Measurements from ENCODE around the gene SRPX2.
"Not testable (repeated sequence)": the region's sequence is repeated elsewhere in the genome, so short reads cannot be mapped to it uniquely, and the experiment has no call there.

SRPX2 gene

DNA sequence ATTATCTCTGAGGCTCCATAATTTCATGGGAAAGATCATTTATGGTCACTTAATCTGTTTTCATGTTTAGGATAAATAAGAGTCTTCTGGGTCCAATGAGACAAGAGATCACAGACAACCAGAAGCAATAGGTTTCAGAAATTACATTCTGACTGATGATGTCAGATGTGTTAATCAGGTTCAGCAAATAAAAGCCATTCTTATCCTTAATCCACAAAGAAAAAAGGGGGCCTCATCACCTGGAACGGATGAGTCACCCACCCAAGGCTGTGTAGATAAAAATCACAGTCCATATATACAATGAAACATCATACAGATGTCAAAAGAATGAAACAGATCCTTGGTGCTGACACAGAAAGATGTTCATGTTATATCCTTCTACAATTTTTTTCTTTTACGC is 51.3 kb downstream of the SRPX2 start:
- Mint-ChIP-seq H3K36me3 (ENCODE audit: insufficient read depth) (peaks cover 3% of the 10 kb centered on the region), H3K4me1 (ENCODE audit: low read depth in 2 of 2) (no peaks in the 10 kb centered on the region), H3K27me3 (peaks cover 21 to 28% of the 10 kb centered on the region in 2 donors), H3K4me3 (no peak overlapping the region), H3K27ac (no peak overlapping the region), H3K9me3 (no peaks in the 10 kb centered on the region)
- DNase-seq (no peak), ATAC-seq (replicated peaks) (no peak)

DNA sequence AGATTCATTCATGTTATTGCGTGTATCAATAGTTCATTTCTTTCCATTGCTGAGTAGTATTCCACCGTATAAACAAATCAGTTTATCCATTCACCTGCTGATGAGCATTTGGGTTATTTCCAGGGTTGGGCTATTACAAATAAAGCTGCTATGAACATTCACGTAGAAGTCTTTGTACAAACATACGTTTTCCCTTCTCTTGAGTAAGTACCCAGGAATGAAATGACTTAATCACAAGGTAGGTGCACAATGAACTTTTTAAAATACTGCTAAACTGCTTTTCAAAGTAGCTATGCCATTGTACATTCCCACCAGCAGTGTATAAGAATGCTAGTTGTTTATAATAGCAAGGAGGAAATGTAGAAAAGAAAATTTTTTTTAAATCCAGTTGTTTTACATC is 52.0 kb downstream of the SRPX2 start:
- Mint-ChIP-seq H3K9me3 (no peaks in the 10 kb centered on the region), H3K36me3 (ENCODE audit: insufficient read depth) (peaks cover 3% of the 10 kb centered on the region), H3K27ac (no peak overlapping the region), H3K4me1 (ENCODE audit: low read depth in 2 of 2) (no peaks in the 10 kb centered on the region), H3K27me3 (peaks cover 22 to 28% of the 10 kb centered on the region in 2 donors), H3K4me3 (no peak overlapping the region)
- DNase-seq, result no peak
- no peak for ATAC-seq (replicated peaks)

DNA sequence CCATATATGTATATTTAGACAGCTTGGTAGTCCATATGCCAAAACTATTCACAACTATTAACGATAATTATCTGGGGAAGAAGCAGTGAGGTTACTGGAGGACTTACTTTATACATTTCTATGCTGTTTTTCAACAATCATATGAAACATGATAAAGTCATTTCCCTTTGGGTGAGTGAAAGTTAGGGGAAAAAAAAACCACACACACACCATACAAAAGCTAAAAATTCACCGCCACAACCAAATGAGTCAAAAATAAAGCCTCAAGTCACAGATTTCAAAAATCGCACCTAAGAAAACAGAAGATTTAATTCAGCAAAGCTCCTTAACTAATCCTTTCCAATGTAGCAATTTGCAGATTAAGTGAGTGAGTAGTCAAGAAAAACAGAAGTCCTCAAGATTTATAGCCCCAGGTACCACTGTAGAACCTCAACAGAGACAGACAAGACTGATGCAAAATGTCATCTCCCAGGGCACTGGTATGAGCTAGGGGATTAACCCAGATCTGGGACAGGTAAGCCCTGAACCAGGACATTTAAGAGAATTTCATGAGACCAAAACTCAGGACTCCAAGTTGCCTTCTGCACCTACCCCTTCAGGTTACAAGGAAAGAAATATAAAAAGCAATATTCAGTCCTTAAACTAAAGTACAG is 52.8 kb downstream of the SRPX2 start:
- no peaks in the 10 kb centered on the region for H3K9me3 Mint-ChIP-seq
- DNase-seq (no peak), ATAC-seq (replicated peaks) (no peak)
- H3K4me1 Mint-ChIP-seq (ENCODE audit: low read depth in 2 of 2), result no peaks in the 10 kb centered on the region
- H3K4me3 Mint-ChIP-seq, result no peak overlapping the region
- H3K27ac Mint-ChIP-seq, result no peak overlapping the region
- peaks cover 26% of the 10 kb centered on the region in 2 donors for H3K27me3 Mint-ChIP-seq
- peaks cover 3% of the 10 kb centered on the region for H3K36me3 Mint-ChIP-seq (ENCODE audit: insufficient read depth)

DNA sequence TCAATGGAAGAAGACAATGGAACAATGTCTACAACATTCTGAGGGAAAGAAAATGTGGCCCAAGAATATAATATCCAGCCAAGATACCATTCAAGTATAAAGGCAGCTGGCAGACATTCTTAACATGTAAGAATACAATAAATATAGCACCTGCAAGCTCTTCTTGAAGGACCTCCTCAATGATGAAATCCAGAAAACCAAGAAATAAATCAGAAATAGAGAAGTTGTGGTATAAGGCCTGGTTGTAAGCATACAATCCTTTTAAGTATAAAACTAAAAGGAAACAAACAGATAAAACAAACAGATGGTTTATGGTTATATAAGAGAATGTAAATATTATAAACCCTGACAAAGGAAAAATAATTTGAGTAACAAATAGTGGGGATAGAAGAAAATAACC is 54.6 kb downstream of the SRPX2 start:
- H3K36me3 Mint-ChIP-seq (ENCODE audit: insufficient read depth), result no peaks in the 10 kb centered on the region
- DNase-seq, result no peak
- no peak overlapping the region for H3K27ac Mint-ChIP-seq
- no peaks in the 10 kb centered on the region for H3K9me3 Mint-ChIP-seq
- peaks cover 18 to 21% of the 10 kb centered on the region in 2 donors for H3K27me3 Mint-ChIP-seq
- no peak overlapping the region for H3K4me3 Mint-ChIP-seq
- no peaks in the 10 kb centered on the region for H3K4me1 Mint-ChIP-seq (ENCODE audit: low read depth in 2 of 2)
- ATAC-seq (replicated peaks), result no peak

DNA sequence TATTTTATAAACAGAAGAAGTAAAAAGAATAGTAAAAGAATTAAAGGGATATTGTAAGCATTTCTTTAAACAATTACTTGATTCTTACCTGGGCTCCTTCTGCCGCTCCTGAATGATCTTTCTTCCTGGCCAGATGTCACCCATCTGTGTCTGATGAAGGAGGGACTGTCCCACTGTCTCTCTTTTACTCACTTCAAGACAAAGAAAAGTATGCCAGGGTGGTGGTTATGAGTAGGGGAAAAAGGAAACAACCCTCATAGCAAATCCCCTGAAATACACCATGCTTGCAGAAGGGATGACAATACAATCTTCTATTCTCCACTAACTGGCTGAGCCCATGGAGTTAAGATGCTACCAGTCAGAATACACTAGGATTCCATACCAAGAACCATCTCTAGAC is 56.8 kb downstream of the SRPX2 start:
- H3K36me3 Mint-ChIP-seq (ENCODE audit: insufficient read depth), result no peaks in the 10 kb centered on the region
- no peaks in the 10 kb centered on the region for H3K9me3 Mint-ChIP-seq
- DNase-seq, result no peak
- H3K27me3 Mint-ChIP-seq, result peaks cover 20 to 29% of the 10 kb centered on the region in 2 donors
- no peak for ATAC-seq (replicated peaks)
- no peak overlapping the region for H3K27ac Mint-ChIP-seq
- H3K4me1 Mint-ChIP-seq (ENCODE audit: low read depth in 2 of 2), result no peaks in the 10 kb centered on the region
- no peak overlapping the region for H3K4me3 Mint-ChIP-seq

DNA sequence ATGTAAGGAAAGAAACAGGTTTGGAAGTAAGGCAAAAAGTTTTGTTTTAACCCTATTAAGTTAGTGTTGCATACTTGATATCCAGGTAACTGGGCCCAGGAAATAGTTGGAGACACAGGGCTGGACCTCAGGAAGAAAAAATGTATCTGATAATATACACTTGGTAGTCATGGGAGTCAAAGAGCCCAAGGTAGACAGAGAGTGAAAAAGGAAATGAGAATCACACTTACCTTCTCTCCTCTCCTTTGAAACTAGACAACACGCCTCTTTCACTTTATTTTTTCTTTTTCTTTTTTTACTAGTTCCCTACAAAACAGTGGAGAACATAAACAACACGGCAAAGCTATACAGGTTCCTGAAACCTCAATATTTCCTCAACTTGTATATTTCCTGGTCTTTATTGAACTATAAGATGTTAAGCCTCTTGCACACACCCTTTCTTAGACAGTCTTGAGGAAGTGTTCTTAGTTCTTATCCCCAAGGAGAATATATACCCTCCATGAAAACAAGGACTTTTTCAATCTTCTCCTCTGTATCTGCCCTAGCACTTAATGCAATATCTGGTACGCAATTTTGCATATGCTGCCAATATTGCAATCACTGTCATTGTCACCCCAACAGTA is 60.7 kb downstream of the SRPX2 start:
- DNase-seq (no peak), ATAC-seq (replicated peaks) (no peak)
- H3K36me3 Mint-ChIP-seq (ENCODE audit: insufficient read depth), result no peaks in the 10 kb centered on the region
- no peak overlapping the region for H3K27ac Mint-ChIP-seq
- peaks cover 27 to 37% of the 10 kb centered on the region in 2 donors for H3K27me3 Mint-ChIP-seq
- H3K4me1 Mint-ChIP-seq (ENCODE audit: low read depth in 2 of 2), result no peaks in the 10 kb centered on the region
- no peak overlapping the region for H3K4me3 Mint-ChIP-seq
- no peaks in the 10 kb centered on the region for H3K9me3 Mint-ChIP-seq

DNA sequence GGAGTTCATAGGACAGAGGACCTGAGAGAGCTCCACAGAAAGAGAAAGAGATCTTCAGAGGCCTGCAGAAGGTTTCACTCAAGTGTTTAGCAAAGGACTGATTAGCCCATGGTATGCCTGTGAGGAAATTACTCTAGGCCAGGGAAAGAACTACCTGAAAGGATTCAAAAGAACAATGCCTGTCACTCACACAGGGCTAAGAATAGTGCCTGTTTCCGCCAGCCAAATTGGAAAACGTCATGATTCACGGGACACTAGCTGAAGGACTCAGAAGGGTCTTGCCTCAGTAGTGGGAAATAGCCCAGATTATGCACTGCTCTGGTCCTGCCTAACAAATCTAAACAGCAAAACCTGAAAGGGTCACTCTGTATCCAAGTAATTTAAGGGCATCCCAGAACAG is 66.8 kb downstream of the SRPX2 start:
- DNase-seq (no peak), ATAC-seq (replicated peaks) (no peak)
- Mint-ChIP-seq H3K27ac (no peak overlapping the region), H3K9me3 (no peaks in the 10 kb centered on the region), H3K4me3 (no peak overlapping the region), H3K36me3 (ENCODE audit: insufficient read depth) (no peaks in the 10 kb centered on the region), H3K4me1 (ENCODE audit: low read depth in 2 of 2) (no peaks in the 10 kb centered on the region), H3K27me3 (peaks cover 8 to 13% of the 10 kb centered on the region in 2 donors)

DNA sequence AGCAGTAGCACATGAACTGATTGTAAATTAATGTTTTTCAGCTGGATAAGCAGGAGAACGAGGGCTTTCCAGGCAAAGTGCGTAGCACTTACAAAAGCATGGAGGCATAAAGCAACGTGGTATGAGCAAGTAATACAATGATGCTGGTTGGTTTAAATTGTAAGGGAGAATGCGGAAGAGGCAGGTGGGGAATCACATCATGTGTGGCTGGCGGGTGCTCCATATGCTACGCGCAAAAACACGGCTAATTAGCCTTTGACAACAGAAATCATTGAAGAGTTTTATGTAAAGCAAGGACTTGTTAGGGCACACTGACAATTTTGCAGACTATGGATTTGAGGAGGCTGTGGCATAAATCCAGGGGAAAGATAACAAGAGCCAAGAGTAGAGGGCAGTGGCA is 73.4 kb downstream of the SRPX2 start:
- Mint-ChIP-seq H3K9me3 (no peaks in the 10 kb centered on the region), H3K27me3 (no peaks in the 10 kb centered on the region), H3K27ac (no peak overlapping the region), H3K4me3 (no peak overlapping the region), H3K4me1 (ENCODE audit: low read depth in 2 of 2) (no peaks in the 10 kb centered on the region), H3K36me3 (ENCODE audit: insufficient read depth) (no peaks in the 10 kb centered on the region)
- DNase-seq (no peak), ATAC-seq (replicated peaks) (no peak)

DNA sequence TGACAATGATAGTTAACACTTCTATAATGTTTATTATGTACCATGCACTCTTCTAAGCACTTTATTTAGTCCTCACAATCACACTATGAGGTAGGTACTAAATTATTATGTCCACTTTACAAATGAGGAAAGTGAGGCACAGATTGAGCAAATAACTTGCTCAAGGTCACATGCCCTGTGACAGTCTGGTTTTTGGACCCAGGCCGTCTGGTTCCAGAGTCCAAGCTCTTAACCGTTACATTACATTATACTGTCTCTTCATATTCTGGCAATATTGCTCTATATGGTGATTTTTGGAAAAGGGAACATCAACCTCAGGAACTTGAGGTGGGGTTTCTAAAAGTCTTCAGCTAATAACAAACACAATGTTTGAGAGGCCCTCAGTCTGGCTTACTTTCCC is 75.1 kb downstream of the SRPX2 start:
- ATAC-seq (replicated peaks) (no peak), DNase-seq (no peak)
- no peaks in the 10 kb centered on the region for H3K27me3 Mint-ChIP-seq
- no peak overlapping the region for H3K27ac Mint-ChIP-seq
- H3K36me3 Mint-ChIP-seq (ENCODE audit: insufficient read depth), result no peaks in the 10 kb centered on the region
- no peak overlapping the region for H3K4me3 Mint-ChIP-seq
- H3K9me3 Mint-ChIP-seq, result no peaks in the 10 kb centered on the region
- H3K4me1 Mint-ChIP-seq (ENCODE audit: low read depth in 2 of 2), result no peaks in the 10 kb centered on the region

DNA sequence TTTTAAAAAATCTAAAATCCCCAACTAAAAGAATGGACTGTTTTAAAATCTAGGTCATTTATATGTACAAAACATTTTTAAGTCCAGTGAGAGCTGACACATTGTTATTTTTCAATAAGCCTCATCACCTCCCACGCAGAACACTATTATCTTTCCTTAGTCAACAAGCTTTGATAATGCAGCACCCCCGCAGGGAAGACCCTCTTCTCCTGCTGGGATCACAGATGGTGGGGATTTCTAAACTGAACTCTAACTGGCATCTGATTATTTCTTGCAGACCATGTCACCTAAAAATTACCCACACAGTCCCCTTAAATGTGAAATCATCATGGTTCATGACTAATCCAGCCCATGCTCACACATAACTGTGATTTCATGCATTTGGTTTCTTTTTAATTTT is 76.3 kb downstream of the SRPX2 start:
- Mint-ChIP-seq H3K27ac (no peak overlapping the region), H3K9me3 (no peaks in the 10 kb centered on the region), H3K4me1 (ENCODE audit: low read depth in 2 of 2) (no peaks in the 10 kb centered on the region), H3K27me3 (no peaks in the 10 kb centered on the region), H3K36me3 (ENCODE audit: insufficient read depth) (no peaks in the 10 kb centered on the region), H3K4me3 (no peak overlapping the region)
- DNase-seq (no peak), ATAC-seq (replicated peaks) (no peak)

DNA sequence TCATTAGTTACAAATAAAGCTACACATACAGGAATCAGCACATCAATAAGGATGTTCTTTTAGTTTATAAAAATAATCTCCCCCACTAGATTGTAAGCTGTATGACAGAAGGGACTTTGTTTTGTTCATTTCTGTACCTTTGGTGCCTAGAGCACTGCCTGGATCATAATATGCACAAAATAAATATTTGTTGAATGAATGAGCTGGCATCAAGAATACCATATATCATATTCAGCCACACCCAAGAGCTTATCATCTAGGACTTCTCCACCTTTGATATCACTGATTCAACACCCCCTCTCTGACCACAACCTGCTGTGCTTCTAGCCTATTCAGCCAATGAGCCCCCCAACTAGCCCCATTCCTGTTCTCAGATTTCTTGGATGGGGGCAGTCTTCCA is 77.3 kb downstream of the SRPX2 start:
- H3K9me3 Mint-ChIP-seq, result no peaks in the 10 kb centered on the region
- DNase-seq (no peak), ATAC-seq (replicated peaks) (no peak)
- no peaks in the 10 kb centered on the region for H3K4me1 Mint-ChIP-seq (ENCODE audit: low read depth in 2 of 2)
- no peak overlapping the region for H3K4me3 Mint-ChIP-seq
- peaks cover 5 to 8% of the 10 kb centered on the region in 2 donors for H3K27me3 Mint-ChIP-seq
- no peaks in the 10 kb centered on the region for H3K36me3 Mint-ChIP-seq (ENCODE audit: insufficient read depth)
- H3K27ac Mint-ChIP-seq, result no peak overlapping the region

DNA sequence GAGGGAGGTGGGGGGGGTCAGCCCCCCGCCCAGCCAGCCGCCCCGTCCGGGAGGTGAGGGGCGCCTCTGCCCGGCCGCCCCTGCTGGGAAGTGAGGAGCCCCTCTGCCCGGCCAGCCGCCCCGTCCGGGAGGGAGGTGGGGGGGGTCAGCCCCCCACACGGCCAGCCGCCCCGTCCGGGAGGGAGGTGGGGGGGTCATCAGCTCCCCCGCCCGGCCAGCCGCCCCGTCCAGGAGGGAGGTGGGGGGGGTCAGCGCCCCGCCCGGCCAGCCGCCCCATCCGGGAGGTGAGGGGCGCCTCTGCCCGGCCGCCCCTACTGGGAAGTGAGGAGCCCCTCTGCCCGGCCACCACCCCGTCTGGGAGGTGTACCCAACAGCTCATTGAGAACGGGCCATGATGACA is 80.0 kb downstream of the SRPX2 start:
- not testable (repeated sequence) for DNase-seq; H3K36me3 Mint-ChIP-seq (ENCODE audit: insufficient read depth); H3K9me3 Mint-ChIP-seq; ATAC-seq (replicated peaks); H3K27ac Mint-ChIP-seq; H3K4me3 Mint-ChIP-seq; H3K4me1 Mint-ChIP-seq (ENCODE audit: low read depth in 2 of 2)
- H3K27me3 Mint-ChIP-seq, result peaks cover 22 to 32% of the 10 kb centered on the region in 2 donors
